Thymus (tissue), 11 donors: Measurements from ENCODE around the gene TMEM235. TPM values are rescaled to one million over a fixed set of nuclear protein-coding genes. Genes with fewer than 3 reads are reported as not detected.

Source experiments
- DNase-seq, 9 donors: peaks; one replicate each; pipeline ENCODE4 v3.0.0-alpha.2; 2013; ENCODE audit warnings: low spot score in 9 of 9, low read depth in 6 of 9, missing footprints in 1 of 9
- H3K27ac ChIP-seq, 2 donors: one replicate each; pipeline ENCODE4 v1.5.1; 2013; ENCODE audit warnings: control low read depth in 1 of 2, low read depth in 1 of 2, low read length in 1 of 2, mild to moderate bottlenecking in 1 of 2, moderate library complexity in 1 of 2
- H3K27me3 ChIP-seq, 2 donors: one replicate each; pipeline ENCODE4 v1.5.1; 2013; ENCODE audit warnings: low read length in 1 of 2; ENCODE audit not compliant: control insufficient read depth in 2 of 2, insufficient read depth in 1 of 2
- H3K36me3 ChIP-seq, 2 donors: one replicate each; pipeline ENCODE4 v1.5.1; 2013; ENCODE audit warnings: low read length in 1 of 2, mild to moderate bottlenecking in 1 of 2, moderate library complexity in 1 of 2; ENCODE audit not compliant: control insufficient read depth in 2 of 2, insufficient read depth in 2 of 2
- H3K4me1 ChIP-seq, 2 donors: one replicate each; pipeline ENCODE4 v1.5.1; 2013; ENCODE audit warnings: low read length in 2 of 2; ENCODE audit not compliant: control insufficient read depth in 2 of 2, insufficient read depth in 2 of 2
- H3K4me3 ChIP-seq, 2 donors: one replicate each; pipeline ENCODE4 v1.5.1; 2013; ENCODE audit warnings: low read length in 2 of 2, control low read depth in 1 of 2, mild to moderate bottlenecking in 1 of 2
- H3K9me3 ChIP-seq, 2 donors: one replicate each; pipeline ENCODE4 v1.5.1; 2013; ENCODE audit warnings: low read length in 1 of 2, mild to moderate bottlenecking in 1 of 2; ENCODE audit not compliant: control insufficient read depth in 2 of 2, insufficient read depth in 1 of 2
- WGBS: extraction: QIAGEN DNeasy Blood & Tissue Kit; methylation state at CpG from one replicate; pipeline ENCODE4 v1.1.7; 2013; 5-methylcytosine and 5-hydroxymethylcytosine counted together
- polyA plus RNA-seq: library from polyadenylated mRNA; stranded (reverse); fragments of 200-250 nt; gene quantifications from one replicate; pipeline ENCODE4 v1.2.3, GENCODE V29; 2013
- total RNA-seq: library from RNA; stranded (reverse); fragments of 120-200 nt; gene quantifications from one replicate; pipeline ENCODE4 v1.2.4, GENCODE V29; 2013
- donor health status: healthy.

Gene TMEM235
- total and polyA plus RNA-seq, 2 donors: 0.50 to 1.8 TPM

DNA sequence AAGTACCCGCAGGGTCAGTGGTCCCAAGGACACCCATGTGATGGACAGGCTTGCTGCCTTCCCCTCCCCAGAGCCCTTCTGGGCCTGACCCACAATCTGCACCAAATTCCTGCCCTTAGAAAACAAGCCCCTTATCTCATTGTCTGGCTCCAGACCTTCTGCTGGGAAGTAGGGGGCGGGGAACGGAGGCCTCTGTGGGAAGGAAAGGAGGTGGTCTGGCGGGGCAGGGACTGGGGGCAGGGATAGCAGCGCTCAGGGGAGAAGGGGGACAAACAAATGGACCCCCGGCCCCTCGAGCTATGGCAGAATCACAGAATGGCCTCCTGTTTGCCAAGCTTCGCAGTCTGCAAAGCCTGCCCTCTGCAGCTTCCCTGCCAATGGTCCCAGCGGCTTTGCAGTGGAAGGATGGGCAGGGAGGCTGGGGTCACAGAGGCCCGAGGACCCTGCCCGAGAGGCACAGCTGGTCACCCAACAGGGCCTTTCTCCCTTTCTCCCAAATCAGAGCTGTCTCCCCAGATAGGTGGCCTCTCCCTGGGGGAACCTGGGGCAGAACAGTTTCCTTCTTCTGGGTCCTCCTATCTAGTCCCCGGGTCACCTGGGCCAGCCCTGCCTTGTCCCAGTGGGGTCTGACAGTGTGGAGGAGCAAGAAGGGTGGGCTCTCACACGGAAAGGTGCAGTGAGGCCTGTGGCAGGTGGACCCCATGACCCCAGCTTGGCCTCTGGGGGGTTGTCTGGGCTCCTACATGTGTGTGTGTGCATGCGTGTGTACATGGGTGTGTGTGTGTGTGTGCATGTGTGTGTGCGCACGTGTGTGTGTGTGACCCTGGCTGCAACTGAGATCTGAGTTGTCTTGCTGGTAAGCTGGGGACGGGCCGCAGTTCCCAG lies 25.5 kb downstream of the TMEM235 start:
- H3K4me3 ChIP-seq: no peak overlapping the region
- no peak for DNase-seq
- no peaks in the 10 kb centered on the region for H3K27me3 ChIP-seq
- H3K36me3 ChIP-seq: no peaks in the 10 kb centered on the region
- H3K27ac ChIP-seq: peak overlapping the region; percentile 10 to 98
- 74% methylated on average over 18 of the region's 18 CpGs for WGBS
- peaks cover 0 to 14% of the 10 kb centered on the region in 2 donors for H3K9me3 ChIP-seq
- H3K4me1 ChIP-seq: peaks cover 64 to 93% of the 10 kb centered on the region in 2 donors

DNA sequence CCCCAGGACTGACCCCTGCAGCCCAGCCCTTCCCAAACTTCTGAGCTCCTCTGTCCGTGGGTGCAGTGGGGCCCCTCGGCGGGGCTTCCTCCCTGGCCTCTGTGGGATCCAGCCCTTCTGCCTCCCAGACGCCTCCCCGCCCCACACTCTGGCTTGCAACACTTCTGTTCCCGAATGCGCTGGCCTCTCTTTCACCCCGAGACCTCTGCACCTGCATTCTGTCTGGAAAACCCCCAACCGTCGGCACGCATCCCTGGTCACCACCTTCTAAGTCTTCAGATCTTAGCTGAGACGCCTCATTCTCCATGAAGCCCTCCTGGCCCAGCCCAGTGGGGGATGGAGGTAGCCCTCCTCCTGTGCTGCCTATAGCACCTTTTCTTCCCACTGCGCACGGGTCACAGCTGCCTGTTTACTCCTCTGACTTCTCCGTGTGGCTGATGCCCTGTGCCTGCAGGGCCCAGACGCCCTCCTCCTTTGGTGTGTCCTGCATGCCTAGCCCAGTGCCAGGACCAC lies 26.4 kb downstream of the TMEM235 start:
- Histone ChIP-seq H3K9me3 (peaks cover 0 to 14% of the 10 kb centered on the region in 2 donors), H3K36me3 (no peaks in the 10 kb centered on the region), H3K4me3 (peak overlapping the region; percentile 41 to 46), H3K27ac (peak overlapping the region; percentile 97 to 98), H3K4me1 (peaks cover 68 to 93% of the 10 kb centered on the region in 2 donors), H3K27me3 (no peaks in the 10 kb centered on the region)
- 6% methylated on average over 16 of the region's 16 CpGs for WGBS
- peak in 1 of 9 donors; percentile 73 for DNase-seq

GRCh38 chr17:78258323-78259191 lies 27.1 kb downstream of the TMEM235 start:
- Histone ChIP-seq H3K4me1 (peaks cover 69 to 93% of the 10 kb centered on the region in 2 donors), H3K36me3 (no peaks in the 10 kb centered on the region), H3K27me3 (no peaks in the 10 kb centered on the region), H3K27ac (peak overlapping the region; percentile 97 to 98), H3K9me3 (peaks cover 0 to 14% of the 10 kb centered on the region in 2 donors), H3K4me3 (peak overlapping the region; percentile 41 to 46)
- peak in 4 of 9 donors; percentile 85 to 92 (median 86) for DNase-seq
- 8% methylated on average over 23 of the region's 23 CpGs for WGBS

GRCh38 chr17:78259192-78259554 lies 27.7 kb downstream of the TMEM235 start:
- peak in 3 of 9 donors; percentile 70 to 84 (median 73) for DNase-seq
- H3K27ac ChIP-seq: peak overlapping the region; percentile 97 to 98
- no peaks in the 10 kb centered on the region for H3K27me3 ChIP-seq
- peaks cover 0 to 14% of the 10 kb centered on the region in 2 donors for H3K9me3 ChIP-seq
- peak overlapping the region; percentile 41 to 46 for H3K4me3 ChIP-seq
- peaks cover 71 to 94% of the 10 kb centered on the region in 2 donors for H3K4me1 ChIP-seq
- no peaks in the 10 kb centered on the region for H3K36me3 ChIP-seq
- WGBS: 23% methylated on average over 10 of the region's 10 CpGs

- peak in 1 of 9 donors; percentile 74 for DNase-seq
- Histone ChIP-seq H3K4me1 (peaks cover 44 to 91% of the 10 kb centered on the region in 2 donors), H3K27me3 (no peaks in the 10 kb centered on the region), H3K4me3 (no peak overlapping the region), H3K27ac (peak overlapping the region; percentile 84 to 88), H3K36me3 (no peaks in the 10 kb centered on the region), H3K9me3 (peaks cover 0 to 9% of the 10 kb centered on the region in 2 donors)
- WGBS: 32% methylated on average over 23 of the region's 23 CpGs
Measured at GRCh38 chr17:78263063-78263735, 31.8 kb downstream of the TMEM235 start.

GRCh38 chr17:78263736-78264340 lies 32.4 kb downstream of the TMEM235 start:
- no peak overlapping the region for H3K4me3 ChIP-seq
- 98% methylated on average over 9 of the region's 9 CpGs for whole genome bisulfite sequencing
- no peak for DNase-seq
- peak overlapping the region; percentile 84 to 88 for H3K27ac ChIP-seq
- H3K4me1 ChIP-seq: peaks cover 47 to 91% of the 10 kb centered on the region in 2 donors
- no peaks in the 10 kb centered on the region for H3K27me3 ChIP-seq
- peaks cover 0 to 7% of the 10 kb centered on the region in 2 donors for H3K9me3 ChIP-seq
- H3K36me3 ChIP-seq: no peaks in the 10 kb centered on the region

DNA sequence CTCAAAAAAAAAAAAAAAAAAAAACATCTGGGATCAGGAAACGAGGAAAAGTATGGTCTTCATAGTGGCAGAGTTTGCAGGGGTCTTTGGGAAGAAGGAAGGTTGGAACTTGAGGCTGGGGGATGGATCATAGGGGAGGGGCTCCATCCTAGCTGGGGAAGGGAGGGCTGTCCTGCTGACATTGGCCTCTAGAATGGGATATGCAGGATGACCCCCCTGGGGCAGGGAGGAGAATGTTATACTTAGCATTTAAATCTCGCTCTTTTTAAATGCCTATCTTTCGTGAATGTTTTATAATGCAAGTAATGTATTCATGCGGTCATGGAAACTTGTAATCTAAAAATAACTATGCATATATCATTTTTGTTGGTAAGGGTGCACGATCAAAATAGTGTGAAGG lies 33.2 kb downstream of the TMEM235 start:
- DNase-seq: no peak
- 91% methylated on average over 5 of the region's 5 CpGs for WGBS
- Histone ChIP-seq H3K4me1 (peaks cover 45 to 91% of the 10 kb centered on the region in 2 donors), H3K9me3 (peaks cover 0 to 7% of the 10 kb centered on the region in 2 donors), H3K27ac (peak overlapping the region in 1 of 2 donors; percentile 23), H3K27me3 (no peaks in the 10 kb centered on the region), H3K4me3 (no peak overlapping the region), H3K36me3 (no peaks in the 10 kb centered on the region)

DNA sequence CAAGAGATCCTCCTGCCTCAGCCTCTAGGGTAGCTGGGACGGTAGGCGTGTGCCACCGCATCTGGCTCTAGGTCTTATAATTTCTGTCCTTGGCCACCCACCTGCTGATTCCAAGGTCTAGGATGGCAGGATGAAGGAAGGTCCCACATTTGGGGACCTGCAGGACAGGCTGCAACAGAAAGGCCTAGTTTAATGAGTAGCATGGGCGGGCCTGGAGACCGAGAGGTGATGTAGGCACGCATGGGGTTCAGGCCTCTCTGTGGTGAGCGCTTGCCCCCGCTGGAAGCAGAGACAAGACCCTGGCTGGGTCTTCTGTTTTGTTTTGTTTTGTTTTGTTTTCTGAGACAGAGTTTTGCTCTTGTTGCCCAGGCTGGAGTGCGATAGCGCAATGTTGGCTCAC lies 33.7 kb downstream of the TMEM235 start:
- Histone ChIP-seq H3K4me3 (no peak overlapping the region), H3K4me1 (peaks cover 46 to 91% of the 10 kb centered on the region in 2 donors), H3K27me3 (no peaks in the 10 kb centered on the region), H3K27ac (peak overlapping the region; percentile 25 to 78), H3K36me3 (no peaks in the 10 kb centered on the region), H3K9me3 (peaks cover 0 to 7% of the 10 kb centered on the region in 2 donors)
- 95% methylated on average over 10 of the region's 10 CpGs for WGBS
- no peak for DNase-seq
